SK-N-SH (cell line): ENCODE data around the gene SRRM2. TPM values are rescaled to one million over a fixed set of nuclear protein-coding genes. Genes with fewer than 3 reads are reported as not detected.

ENCODE experiments used
- CTCF ChIA-PET: fragments of 300-600, 350-600 bp; formaldehyde crosslinking; extraction: SDS; loops from one replicate; lab custom pipeline; 2021; lab: Yijun Ruan, JAX
- POLR2A ChIA-PET: fragments of 350-600 bp; sonication (Branson Sonifier 250); formaldehyde crosslinking; extraction: SDS; loops from one replicate; lab custom pipeline; 2020; ENCODE audit warnings: antibody characterized with exemption, inconsistent platforms; lab: Yijun Ruan, JAX
- DNase-seq: peaks from one replicate; pipeline ENCODE4 v3.0.0; 2012
- H2AFZ ChIP-seq: fragments of 200-600 bp; sonication (generic); 2 replicates; pipeline ENCODE4 v1.8.1; 2016; ENCODE audit warnings: antibody characterized with exemption, mild to moderate bottlenecking, low read depth
- H3F3A ChIP-seq: fragments of 200-600 bp; sonication (generic); replicated peaks from 2 replicates; pipeline ENCODE3; 2016; ENCODE audit warnings: antibody characterized with exemption, mild to moderate bottlenecking; ENCODE audit not compliant: insufficient read depth
- H3K27ac ChIP-seq, 2 experiments: fragments of 200-500 bp in 1 of 2; fragments of 200-600 bp in 1 of 2; sonication (Bioruptor generic) in 1 of 2; sonication (generic), shearing (Covaris generic) in 1 of 2; 2 replicates each; pipeline versions ENCODE4 v1.5.1 to v1.6.1; 2014 to 2016; ENCODE audit warnings: low read depth in 2 of 2, inconsistent platforms in 1 of 2, low read length in 1 of 2, mild to moderate bottlenecking in 1 of 2, mixed read lengths in 1 of 2
- H3K27me3 ChIP-seq: fragments of 200-600 bp; sonication (generic), shearing (Covaris generic); 2 replicates; pipeline ENCODE4 v1.6.1; 2016; ENCODE audit warnings: mixed run types; ENCODE audit not compliant: insufficient read depth
- H3K36me3 ChIP-seq, 2 experiments: fragments of 200-500 bp in 1 of 2; fragments of 200-600 bp in 1 of 2; sonication (Bioruptor generic) in 1 of 2; sonication (generic) in 1 of 2; replicated peaks in 1 of 2; 2 replicates each; pipeline versions ENCODE3 to v1.5.1; 2014 to 2016; ENCODE audit warnings: low read length in 1 of 2, mild to moderate bottlenecking in 1 of 2; ENCODE audit not compliant: insufficient read depth in 2 of 2, control insufficient read depth in 1 of 2
- H3K4me1 ChIP-seq, 2 experiments: fragments of 200-500 bp in 1 of 2; fragments of 200-600 bp in 1 of 2; sonication (Bioruptor generic) in 1 of 2; sonication (generic), shearing (Covaris generic) in 1 of 2; 2 replicates each; pipeline versions ENCODE4 v1.5.1 to v1.6.1; 2014 to 2016; ENCODE audit warnings: low read depth in 1 of 2, low read length in 1 of 2, mixed run types in 1 of 2; ENCODE audit not compliant: insufficient read depth in 2 of 2, control insufficient read depth in 1 of 2
- H3K4me2 ChIP-seq: fragments of 200-600 bp; sonication (generic), shearing (Covaris generic); 2 replicates; pipeline ENCODE4 v1.6.1; 2017; ENCODE audit warnings: mixed run types
- H3K4me3 ChIP-seq, 2 experiments: fragments of 200-500 bp in 1 of 2; fragments of 200-600 bp in 1 of 2; sonication (Bioruptor generic) in 1 of 2; sonication (generic), shearing (Covaris generic) in 1 of 2; 2 replicates each; pipeline versions ENCODE4 v1.5.1 to v1.8.1; 2014 to 2016; ENCODE audit warnings: low read depth in 2 of 2, inconsistent platforms in 1 of 2, low read length in 1 of 2, mild to moderate bottlenecking in 1 of 2, mixed read lengths in 1 of 2, moderate library complexity in 1 of 2
- H3K79me2 ChIP-seq: fragments of 200-600 bp; sonication (generic); 2 replicates; pipeline ENCODE4 v1.8.1; 2017; ENCODE audit warnings: mild to moderate bottlenecking; ENCODE audit not compliant: insufficient read depth
- H3K9ac ChIP-seq: fragments of 200-600 bp; sonication (generic); 2 replicates; pipeline ENCODE4 v1.6.1; 2017; ENCODE audit warnings: mixed run types
- H3K9me2 ChIP-seq: fragments of 200-600 bp; sonication (generic); 2 replicates; pipeline ENCODE4 v1.6.1; 2017; ENCODE audit warnings: mixed run types
- H3K9me3 ChIP-seq: fragments of 200-600 bp; sonication (generic); 2 replicates; pipeline ENCODE4 v1.6.1; 2017; ENCODE audit warnings: mixed run types, mild to moderate bottlenecking, moderate library complexity
- H4K20me1 ChIP-seq: fragments of 200-600 bp; sonication (generic); 2 replicates; pipeline ENCODE4 v1.6.1; 2017; ENCODE audit warnings: mild to moderate bottlenecking, mixed run types; ENCODE audit not compliant: insufficient read depth
- CTCF ChIP-seq: fragments of 200-600 bp; sonication (generic); IDR thresholded peaks from 2 replicates; pipeline ENCODE4 v1.6.1; 2017; ENCODE audit warnings: antibody characterized with exemption, mild to moderate bottlenecking, moderate library complexity
- EP300 ChIP-seq, 2 experiments: IDR thresholded peaks; 2 replicates each; pipeline versions ENCODE4 v1.4.0 to v1.6.1; 2012; ENCODE audit warnings: borderline replicate concordance in 1 of 2, low read depth in 1 of 2, low read length in 1 of 2
- EZH2phosphoT487 ChIP-seq: fragments of 200-600 bp; sonication (generic); IDR thresholded peaks from 2 replicates; pipeline ENCODE4 v1.6.1; 2017; ENCODE audit warnings: low read depth, mixed run types, mild to moderate bottlenecking, antibody characterized with exemption, moderate library complexity, borderline replicate concordance
- FOSL2 ChIP-seq: IDR thresholded peaks from 2 replicates; pipeline ENCODE4 v1.4.0; 2012; ENCODE audit warnings: low read depth, mild to moderate bottlenecking, moderate library complexity, borderline replicate concordance
- FOXJ3 ChIP-seq: sonication (generic); formaldehyde crosslinking; IDR thresholded peaks from 2 replicates; pipeline ENCODE4 v1.5.1; 2020; ENCODE audit warnings: mild to moderate bottlenecking, missing genetic modification reagents
- GABPA ChIP-seq: IDR thresholded peaks from 2 replicates; pipeline ENCODE4 v1.4.0; 2012; ENCODE audit warnings: low read depth, mild to moderate bottlenecking
- MXI1 ChIP-seq: IDR thresholded peaks from 2 replicates; pipeline ENCODE4 v1.6.1; 2012; ENCODE audit warnings: mild to moderate bottlenecking, low read depth, low read length, improper control_type of control experiment
- NRF1 ChIP-seq: IDR thresholded peaks from 2 replicates; pipeline ENCODE4 v1.6.1; 2012; ENCODE audit warnings: low read depth, mild to moderate bottlenecking, low read length
- POLR2AphosphoS5 ChIP-seq: IDR thresholded peaks from 2 replicates; pipeline ENCODE4 v1.6.1; 2012; ENCODE audit warnings: low read depth, low read length
- RCOR1 ChIP-seq: fragments of 150-350 bp; IDR thresholded peaks from 2 replicates; pipeline ENCODE4 v1.6.1; 2017; ENCODE audit warnings: antibody characterized with exemption, low read length
- REST ChIP-seq: IDR thresholded peaks from 2 replicates; pipeline ENCODE4 v1.6.1; 2012; ENCODE audit warnings: mild to moderate bottlenecking, low read depth, low read length, moderate library complexity
- RFX5 ChIP-seq: IDR thresholded peaks from 2 replicates; pipeline ENCODE4 v1.6.1; 2012; ENCODE audit warnings: mild to moderate bottlenecking, improper control_type of control experiment, low read length
- RXRA ChIP-seq: IDR thresholded peaks from 2 replicates; pipeline ENCODE4 v1.4.0; 2012; ENCODE audit warnings: low read depth, mild to moderate bottlenecking, borderline replicate concordance
- SMC3 ChIP-seq: IDR thresholded peaks from 2 replicates; pipeline ENCODE4 v1.6.1; 2012; ENCODE audit warnings: low read depth, low read length, improper control_type of control experiment
- TCF12 ChIP-seq: IDR thresholded peaks from 2 replicates; pipeline ENCODE4 v1.4.0; 2012
- TEAD4 ChIP-seq: IDR thresholded peaks from 2 replicates; pipeline ENCODE4 v1.4.0; 2012; ENCODE audit warnings: mild to moderate bottlenecking, borderline replicate concordance; ENCODE audit not compliant: insufficient read depth
- USF2 ChIP-seq: fragments of 150-350 bp; IDR thresholded peaks from 2 replicates; pipeline ENCODE4 v1.6.1; 2017; ENCODE audit warnings: antibody characterized with exemption, low read length, low read depth, borderline replicate concordance
- YY1 ChIP-seq: IDR thresholded peaks from 2 replicates; pipeline ENCODE4 v1.4.0; 2012; ENCODE audit warnings: low read depth, mild to moderate bottlenecking
- ZBTB33 ChIP-seq: IDR thresholded peaks from 2 replicates; pipeline ENCODE4 v1.4.0; 2012; ENCODE audit warnings: low read depth, borderline replicate concordance
- WGBS: methylation state at CpG from one replicate; pipeline ENCODE4 v1.1.6; 2017; ENCODE audit warnings: low lambda C conversion rate; 5-methylcytosine and 5-hydroxymethylcytosine counted together
- polyA plus RNA-seq, 3 experiments: library from polyadenylated mRNA; depleted of rRNA; stranded (reverse); fragments of >200 nt; gene quantifications; 2 replicates each; pipeline ENCODE4 v1.2.3, GENCODE V29; 2012

Gene SRRM2
- polyA plus RNA-seq, 1 of the 3 experiments (the other 2 are of a cell fraction) = 143 TPM

GRCh38 chr16:2809149-2809760, 56.8 kb downstream of the SRRM2 start:
- DNase-seq = no peak
- Histone ChIP-seq H3K4me2 (no peak overlapping the region), H3K79me2 (no peaks in the 10 kb centered on the region), H3K27ac (no peak overlapping the region), H3K9ac (no peak overlapping the region), H3K9me3 (no peaks in the 10 kb centered on the region), H3K9me2 (no peaks in the 10 kb centered on the region), H3K4me3 (no peak overlapping the region), H3K27me3 (no peaks in the 10 kb centered on the region; the same call in 1 of the 2 replicates), H3F3A (no peaks in the 10 kb centered on the region), H3K4me1 (peaks cover 0 to 3% of the 10 kb centered on the region in 2 experiments; a peak in 1 of 4 replicates), H3K36me3 (no peaks in the 10 kb centered on the region), H2AFZ (no peak overlapping the region), H4K20me1 (no peaks in the 10 kb centered on the region)
- ChIA-PET CTCF (no interaction called here), POLR2A (no interaction called here)
- WGBS = 37% methylated on average over 3 of the region's 3 CpGs
- TF ChIP-seq FOXJ3 (CRISPR knock-in tag) (no peak), CTCF (no peak), NRF1 (no peak), POLR2AphosphoS5 (no peak), RXRA (no peak), YY1 (no peak), GABPA (no peak), USF2 (no peak), TEAD4 (no peak)

GRCh38 chr16:2810651-2811050, 58.2 kb downstream of the SRRM2 start:
- H3K4me1 ChIP-seq = peaks cover 0 to 3% of the 10 kb centered on the region in 2 experiments; a peak in 1 of 4 replicates
- no peak overlapping the region for H3K9ac ChIP-seq
- no peak for DNase-seq
- no peaks in the 10 kb centered on the region for H3F3A ChIP-seq
- no peaks in the 10 kb centered on the region; the same call in 1 of the 2 replicates for H3K27me3 ChIP-seq
- no peak overlapping the region for H3K4me3 ChIP-seq
- H3K4me2 ChIP-seq = no peak overlapping the region
- H3K9me2 ChIP-seq = no peaks in the 10 kb centered on the region
- POLR2A ChIA-PET = no interaction called here
- no peaks in the 10 kb centered on the region for H3K79me2 ChIP-seq
- CTCF ChIA-PET = interaction anchor here (1.2 to 2.4 kb wide), 3 partner anchors 11 to 28 kb away, joined by 3 to 10 read pairs (median 8); no protein-coding TSS in a partner anchor
- H3K9me3 ChIP-seq = no peaks in the 10 kb centered on the region
- no peak for TF ChIP-seq SMC3
- TF ChIP-seq YY1 = no peak
- TF ChIP-seq TCF12 = no peak
- no peak for TF ChIP-seq TEAD4
- no peak for TF ChIP-seq FOSL2
- TF ChIP-seq REST = no peak
- TF ChIP-seq MXI1 = no peak
- TF ChIP-seq RFX5 = no peak
- TF ChIP-seq EZH2phosphoT487 = no peak
- TF ChIP-seq ZBTB33 = no peak
- no peak for TF ChIP-seq EP300 (IDR thresholded peaks at IDR 0.05; ENCODE audit: borderline replicate concordance in 1 of 2, low read depth in 1 of 2, low read length in 1 of 2)
- no peak for TF ChIP-seq RCOR1
- TF ChIP-seq, all 33 proteins: peak for 0
- WGBS = 56% methylated on average over 5 of the region's 6 CpGs
- H3K27ac ChIP-seq = no peak overlapping the region
- no peaks in the 10 kb centered on the region for H4K20me1 ChIP-seq
- no peaks in the 10 kb centered on the region for H3K36me3 ChIP-seq
- no peak overlapping the region for H2AFZ ChIP-seq
